ENCODE measurements around the gene TSNAXIP1. TPM values are rescaled to one million over a fixed set of nuclear protein-coding genes. Genes with fewer than 3 reads are reported as not detected.

The TSNAXIP1 gene
- total RNA-seq, 1 experiment from 2014 or later = 1.1 TPM

DNA sequence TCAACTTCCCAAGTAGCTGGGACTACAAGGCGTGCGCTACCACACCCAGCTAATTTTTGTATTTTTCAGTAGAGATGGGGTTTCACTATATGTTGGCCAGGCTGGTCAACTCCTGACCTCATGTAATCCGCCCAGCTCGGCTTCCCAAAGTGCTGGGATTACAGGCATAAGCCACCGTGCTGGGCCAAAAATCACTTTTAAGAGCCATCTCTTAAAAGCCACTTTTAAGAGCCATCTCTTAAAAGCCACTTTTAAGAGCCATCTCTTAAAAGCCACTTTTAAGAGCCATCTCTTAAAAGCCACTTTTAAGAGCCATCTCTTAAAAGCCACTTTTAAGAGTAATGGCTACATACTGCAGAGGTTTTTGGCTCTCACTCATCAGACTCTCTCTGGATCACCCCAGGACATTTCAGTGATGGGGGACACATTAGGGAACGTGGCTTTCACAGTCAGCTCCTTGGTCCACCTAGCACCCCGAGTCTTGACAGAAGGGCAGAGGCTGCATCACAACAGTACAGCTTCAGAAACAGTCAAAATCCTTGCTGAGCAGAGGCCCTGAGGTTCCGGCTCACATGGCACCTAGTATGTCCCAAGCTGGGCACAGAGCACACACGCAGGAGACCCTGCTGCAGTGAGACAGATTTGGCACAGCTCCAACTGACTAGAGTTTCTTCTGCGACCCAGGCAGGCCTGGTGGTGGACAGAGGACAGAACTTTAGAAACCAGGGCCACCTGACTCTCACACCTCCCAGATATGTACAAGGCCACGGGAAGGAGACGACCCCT is 23.9 kb upstream of the TSNAXIP1 start:
- POLR2A ChIA-PET = interaction anchor here (0.7 to 1.8 kb wide), 2 partner anchors 14 to 221 kb away, joined by 3 to 6 read pairs; no protein-coding TSS in a partner anchor
- Mint-ChIP-seq H3K27ac (ENCODE audit: low read depth, unreplicated experiment) (no peak overlapping the region), H3K4me3 (ENCODE audit: unreplicated experiment) (no peak overlapping the region), H3K9me3 (ENCODE audit: unreplicated experiment) (no peaks in the 10 kb centered on the region), H3K27me3 (ENCODE audit: insufficient read depth, unreplicated experiment) (no peaks in the 10 kb centered on the region), H3K4me1 (ENCODE audit: insufficient read depth, unreplicated experiment) (peaks cover 14% of the 10 kb centered on the region), H3K36me3 (ENCODE audit: insufficient read depth, unreplicated experiment) (no peaks in the 10 kb centered on the region)
- CTCF ChIA-PET = interaction anchor here (0.6 kb wide), 1 partner anchor 132 kb away, joined by 3 read pairs; no protein-coding TSS in a partner anchor
- no TSS peak for BruUV-seq (replicated peaks)
- TF ChIP-seq, protein P1, sequence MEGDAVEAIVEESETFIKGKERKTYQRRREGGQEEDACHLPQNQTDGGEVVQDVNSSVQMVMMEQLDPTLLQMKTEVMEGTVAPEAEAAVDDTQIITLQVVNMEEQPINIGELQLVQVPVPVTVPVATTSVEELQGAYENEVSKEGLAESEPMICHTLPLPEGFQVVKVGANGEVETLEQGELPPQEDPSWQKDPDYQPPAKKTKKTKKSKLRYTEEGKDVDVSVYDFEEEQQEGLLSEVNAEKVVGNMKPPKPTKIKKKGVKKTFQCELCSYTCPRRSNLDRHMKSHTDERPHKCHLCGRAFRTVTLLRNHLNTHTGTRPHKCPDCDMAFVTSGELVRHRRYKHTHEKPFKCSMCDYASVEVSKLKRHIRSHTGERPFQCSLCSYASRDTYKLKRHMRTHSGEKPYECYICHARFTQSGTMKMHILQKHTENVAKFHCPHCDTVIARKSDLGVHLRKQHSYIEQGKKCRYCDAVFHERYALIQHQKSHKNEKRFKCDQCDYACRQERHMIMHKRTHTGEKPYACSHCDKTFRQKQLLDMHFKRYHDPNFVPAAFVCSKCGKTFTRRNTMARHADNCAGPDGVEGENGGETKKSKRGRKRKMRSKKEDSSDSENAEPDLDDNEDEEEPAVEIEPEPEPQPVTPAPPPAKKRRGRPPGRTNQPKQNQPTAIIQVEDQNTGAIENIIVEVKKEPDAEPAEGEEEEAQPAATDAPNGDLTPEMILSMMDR (IDR thresholded peaks at IDR 0.05; ENCODE audit: unreplicated experiment) = no peak
- intact Hi-C loops (cut with micrococcal nuclease) = no loop called here
- DNase-seq (ENCODE audit: unreplicated experiment) = no peak

DNA sequence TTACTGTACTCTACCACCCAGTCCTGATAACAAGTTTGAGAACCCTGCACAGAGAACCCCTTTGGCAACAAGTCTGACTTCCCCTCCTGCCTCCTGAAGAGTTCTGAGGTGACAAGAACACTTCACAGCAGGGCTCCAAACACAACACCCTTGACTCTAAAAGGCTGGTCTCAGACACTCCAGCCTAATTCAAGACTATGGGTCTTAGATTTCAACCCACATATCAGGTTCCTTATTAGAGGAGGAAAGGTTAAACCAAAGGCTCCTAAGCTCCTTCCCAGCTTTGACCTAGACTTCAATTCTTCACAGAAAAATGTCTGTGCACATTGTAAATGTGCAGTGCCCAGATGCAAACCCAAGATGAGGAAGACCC is 23.4 kb upstream of the TSNAXIP1 start:
- POLR2A ChIA-PET = no interaction called here
- TF ChIP-seq, protein P1 (IDR thresholded peaks at IDR 0.05; ENCODE audit: unreplicated experiment) = no peak
- BruUV-seq (replicated peaks) = no TSS peak
- no peaks in the 10 kb centered on the region for H3K27me3 Mint-ChIP-seq (ENCODE audit: insufficient read depth, unreplicated experiment)
- H3K9me3 Mint-ChIP-seq (ENCODE audit: unreplicated experiment) = no peaks in the 10 kb centered on the region
- H3K27ac Mint-ChIP-seq (ENCODE audit: low read depth, unreplicated experiment) = no peak overlapping the region
- intact Hi-C loops (cut with micrococcal nuclease) = no loop called here
- peaks cover 14% of the 10 kb centered on the region for H3K4me1 Mint-ChIP-seq (ENCODE audit: insufficient read depth, unreplicated experiment)
- H3K4me3 Mint-ChIP-seq (ENCODE audit: unreplicated experiment) = no peak overlapping the region
- no peak for DNase-seq (ENCODE audit: unreplicated experiment)
- H3K36me3 Mint-ChIP-seq (ENCODE audit: insufficient read depth, unreplicated experiment) = no peaks in the 10 kb centered on the region
- CTCF ChIA-PET = no interaction called here

DNA sequence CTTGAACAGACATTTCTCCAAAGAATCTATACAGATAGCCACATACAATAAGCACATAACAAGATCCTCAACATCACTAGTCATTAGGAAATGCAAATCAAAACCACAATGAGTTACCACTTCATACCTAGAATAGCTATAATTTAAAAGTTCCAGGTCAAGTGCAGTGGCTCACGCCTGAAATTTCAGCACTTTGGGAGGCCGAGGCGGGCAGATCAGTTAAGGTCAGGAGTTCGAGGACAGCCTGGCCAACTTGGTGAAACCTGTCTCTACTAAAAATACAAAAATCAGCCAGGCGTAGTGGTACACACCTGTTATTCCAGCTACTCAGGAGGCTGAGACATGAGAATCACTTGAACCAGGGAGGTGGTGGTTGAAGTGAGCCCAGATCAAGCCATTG is 20.2 kb upstream of the TSNAXIP1 start:
- H3K27ac Mint-ChIP-seq (ENCODE audit: low read depth, unreplicated experiment) = no peak overlapping the region
- ChIA-PET CTCF (no interaction called here), POLR2A (interaction anchor here (0.6 kb wide), 3 partner anchors 14 to 57 kb away, joined by 3 to 4 read pairs (median 3); no protein-coding TSS in a partner anchor)
- no TSS peak for BruUV-seq (replicated peaks)
- H3K36me3 Mint-ChIP-seq (ENCODE audit: insufficient read depth, unreplicated experiment) = no peaks in the 10 kb centered on the region
- no peak for DNase-seq (ENCODE audit: unreplicated experiment)
- TF ChIP-seq, protein P1 (IDR thresholded peaks at IDR 0.05; ENCODE audit: unreplicated experiment) = no peak
- H3K27me3 Mint-ChIP-seq (ENCODE audit: insufficient read depth, unreplicated experiment) = no peaks in the 10 kb centered on the region
- no peak overlapping the region for H3K4me3 Mint-ChIP-seq (ENCODE audit: unreplicated experiment)
- no peaks in the 10 kb centered on the region for H3K4me1 Mint-ChIP-seq (ENCODE audit: insufficient read depth, unreplicated experiment)
- intact Hi-C loops (cut with micrococcal nuclease) = no loop called here
- H3K9me3 Mint-ChIP-seq (ENCODE audit: unreplicated experiment) = no peaks in the 10 kb centered on the region

DNA sequence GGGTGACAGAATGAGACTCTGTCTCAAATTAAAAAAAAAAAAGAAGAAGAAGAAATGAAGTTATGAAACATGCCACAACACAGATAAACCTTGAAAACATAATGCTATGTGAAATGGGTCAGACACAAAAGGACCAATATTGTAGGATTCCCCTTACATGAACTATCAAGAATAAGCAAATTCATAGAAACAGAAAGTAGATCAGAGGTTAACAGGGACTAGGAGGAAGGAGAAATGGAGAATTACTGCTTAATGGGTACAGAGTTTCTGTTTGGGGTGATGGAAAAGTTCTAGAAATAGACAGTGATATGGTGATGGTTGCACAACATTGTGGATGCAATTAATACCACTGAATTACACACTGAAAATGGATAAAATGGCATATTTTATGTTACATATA is 16.6 kb upstream of the TSNAXIP1 start:
- CTCF ChIA-PET = no interaction called here
- no peaks in the 10 kb centered on the region for H3K9me3 Mint-ChIP-seq (ENCODE audit: unreplicated experiment)
- no peak overlapping the region for H3K27ac Mint-ChIP-seq (ENCODE audit: low read depth, unreplicated experiment)
- POLR2A ChIA-PET = no interaction called here
- TF ChIP-seq, protein P1 (IDR thresholded peaks at IDR 0.05; ENCODE audit: unreplicated experiment) = no peak
- H3K36me3 Mint-ChIP-seq (ENCODE audit: insufficient read depth, unreplicated experiment) = no peaks in the 10 kb centered on the region
- DNase-seq (ENCODE audit: unreplicated experiment) = no peak
- H3K4me1 Mint-ChIP-seq (ENCODE audit: insufficient read depth, unreplicated experiment) = no peaks in the 10 kb centered on the region
- H3K4me3 Mint-ChIP-seq (ENCODE audit: unreplicated experiment) = no peak overlapping the region
- no peaks in the 10 kb centered on the region for H3K27me3 Mint-ChIP-seq (ENCODE audit: insufficient read depth, unreplicated experiment)
- intact Hi-C loops (cut with micrococcal nuclease) = no loop called here
- BruUV-seq (replicated peaks) = no TSS peak

All from MCF 10A (cell line).